SU-DHL-6 (cell line): ENCODE measurements around the gene CORO2A.

Experiments
- EZH2phosphoT487 ChIP-seq: fragments of 200-600 bp; sonication (generic), shearing (Covaris generic); conservative IDR thresholded peaks from 2 replicates; pipeline ENCODE4 v1.6.1; 2018; ENCODE audit warnings: mild to moderate bottlenecking, antibody characterized with exemption, low read length, moderate library complexity, mixed read lengths
- TF ChIP-seq, protein P1 (sequence below): fragments of 200-600 bp; sonication (generic); IDR thresholded peaks from one replicate; pipeline ENCODE4 v1.5.1; 2017; ENCODE audit warnings: antibody characterized with exemption, mild to moderate bottlenecking, low read length, moderate library complexity; ENCODE audit not compliant: insufficient read depth, poor library complexity, severe bottlenecking

DNA sequence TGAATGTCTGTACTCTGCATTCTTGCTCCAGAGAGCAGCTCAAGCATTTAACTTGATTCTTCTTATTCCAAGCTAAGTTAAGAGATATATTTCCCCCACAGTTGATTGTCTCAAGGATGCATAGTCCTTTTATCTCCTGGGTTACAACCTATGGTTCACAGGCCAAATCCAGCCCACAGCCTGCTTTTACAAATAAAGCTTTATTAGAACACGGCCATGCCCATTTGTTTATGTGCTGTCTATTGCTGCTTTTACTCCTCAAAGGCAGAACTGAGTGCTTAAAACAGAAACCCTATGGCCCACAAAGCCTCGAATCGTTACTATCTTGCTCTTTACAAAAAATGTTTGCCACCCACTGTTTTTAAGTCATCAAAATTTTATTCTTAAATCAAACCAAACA lies 37.2 kb upstream of the CORO2A start:
- TF ChIP-seq, protein P1, sequence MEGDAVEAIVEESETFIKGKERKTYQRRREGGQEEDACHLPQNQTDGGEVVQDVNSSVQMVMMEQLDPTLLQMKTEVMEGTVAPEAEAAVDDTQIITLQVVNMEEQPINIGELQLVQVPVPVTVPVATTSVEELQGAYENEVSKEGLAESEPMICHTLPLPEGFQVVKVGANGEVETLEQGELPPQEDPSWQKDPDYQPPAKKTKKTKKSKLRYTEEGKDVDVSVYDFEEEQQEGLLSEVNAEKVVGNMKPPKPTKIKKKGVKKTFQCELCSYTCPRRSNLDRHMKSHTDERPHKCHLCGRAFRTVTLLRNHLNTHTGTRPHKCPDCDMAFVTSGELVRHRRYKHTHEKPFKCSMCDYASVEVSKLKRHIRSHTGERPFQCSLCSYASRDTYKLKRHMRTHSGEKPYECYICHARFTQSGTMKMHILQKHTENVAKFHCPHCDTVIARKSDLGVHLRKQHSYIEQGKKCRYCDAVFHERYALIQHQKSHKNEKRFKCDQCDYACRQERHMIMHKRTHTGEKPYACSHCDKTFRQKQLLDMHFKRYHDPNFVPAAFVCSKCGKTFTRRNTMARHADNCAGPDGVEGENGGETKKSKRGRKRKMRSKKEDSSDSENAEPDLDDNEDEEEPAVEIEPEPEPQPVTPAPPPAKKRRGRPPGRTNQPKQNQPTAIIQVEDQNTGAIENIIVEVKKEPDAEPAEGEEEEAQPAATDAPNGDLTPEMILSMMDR = no peak
- TF ChIP-seq EZH2phosphoT487 = no peak
